Ovary (tissue), 3 donors: ENCODE data around the gene AGMO.

ENCODE experiments used
- CTCF ChIP-seq, 3 donors: fragments of 450-650 bp in 2 of 3; fragments of 200-600 bp in 1 of 3; IDR thresholded peaks; one replicate each; pipeline versions ENCODE4 v1.5.1 to v1.8.0; 2016 to 2022; ENCODE audit warnings: antibody characterized with exemption in 3 of 3, mild to moderate bottlenecking in 1 of 3
- EP300 ChIP-seq: sonication (generic); formaldehyde crosslinking; IDR thresholded peaks from one replicate; pipeline ENCODE4 v1.6.1; 2017; ENCODE audit warnings: antibody characterized with exemption
- POLR2A ChIP-seq: fragments of 450-650 bp; IDR thresholded peaks from one replicate; pipeline ENCODE4 v1.6.1; 2017; ENCODE audit warnings: antibody characterized with exemption, mild to moderate bottlenecking, moderate library complexity
- donor health status: DM: no; HTN: no; CAD: no.

DNA sequence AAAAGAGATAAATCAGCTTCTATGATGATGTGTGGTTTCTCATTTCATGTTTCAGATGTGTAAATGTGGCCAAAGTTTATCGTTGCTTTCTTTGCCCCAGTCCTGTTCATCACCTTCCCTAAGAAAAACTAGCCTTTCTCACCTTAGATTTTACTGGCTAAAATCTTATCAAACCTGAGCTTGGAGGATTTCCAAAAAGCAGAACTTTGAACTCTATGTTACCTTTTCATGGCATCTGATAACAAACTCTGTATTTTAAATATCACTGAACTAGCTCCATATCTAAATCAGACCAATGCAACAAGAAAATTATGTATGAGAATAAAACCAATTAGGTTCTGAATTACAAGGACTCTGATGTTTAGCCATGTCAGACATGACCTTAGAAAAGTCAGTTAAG, 335.8 kb downstream of the AGMO start:
- TF ChIP-seq CTCF (IDR thresholded peaks at IDR 0.05) (no peak), POLR2A (no peak), EP300 (no peak)
